ENCODE measurements around the gene KBTBD13.

KBTBD13 gene

GRCh38 chr15:65081270-65081669 lies 4.7 kb downstream of the KBTBD13 start:
- Histone ChIP-seq H3K4me1 (ENCODE audit: insufficient read depth, low read length) (peaks cover 40% of the 10 kb centered on the region), H2AFZ (ENCODE audit: low read depth, low read length) (no peak overlapping the region), H3K27me3 (ENCODE audit: insufficient read depth, low read length) (no peaks in the 10 kb centered on the region), H3K9me3 (ENCODE audit: low read length) (peaks cover 3% of the 10 kb centered on the region), H3K4me3 (ENCODE audit: low read length) (no peak overlapping the region), H3K36me3 (ENCODE audit: insufficient read depth, low read length) (no peaks in the 10 kb centered on the region)

GRCh38 chr15:65081758-65082157 lies 5.2 kb downstream of the KBTBD13 start:
- no peaks in the 10 kb centered on the region for H3K36me3 ChIP-seq (ENCODE audit: insufficient read depth, low read length)
- no peaks in the 10 kb centered on the region for H3K27me3 ChIP-seq (ENCODE audit: insufficient read depth, low read length)
- peaks cover 40% of the 10 kb centered on the region for H3K4me1 ChIP-seq (ENCODE audit: insufficient read depth, low read length)
- no peak overlapping the region for H3K4me3 ChIP-seq (ENCODE audit: low read length)
- H2AFZ ChIP-seq (ENCODE audit: low read depth, low read length): no peak overlapping the region
- peaks cover 3% of the 10 kb centered on the region for H3K9me3 ChIP-seq (ENCODE audit: low read length)

GRCh38 chr15:65082303-65082953 lies 5.9 kb downstream of the KBTBD13 start:
- no peak overlapping the region for H3K4me3 ChIP-seq (ENCODE audit: low read length)
- no peaks in the 10 kb centered on the region for H3K36me3 ChIP-seq (ENCODE audit: insufficient read depth, low read length)
- H2AFZ ChIP-seq (ENCODE audit: low read depth, low read length): no peak overlapping the region
- peaks cover 3% of the 10 kb centered on the region for H3K9me3 ChIP-seq (ENCODE audit: low read length)
- peaks cover 40% of the 10 kb centered on the region for H3K4me1 ChIP-seq (ENCODE audit: insufficient read depth, low read length)
- H3K27me3 ChIP-seq (ENCODE audit: insufficient read depth, low read length): no peaks in the 10 kb centered on the region

GRCh38 chr15:65083262-65083701 lies 6.7 kb downstream of the KBTBD13 start:
- H3K9me3 ChIP-seq (ENCODE audit: low read length): no peaks in the 10 kb centered on the region
- no peak overlapping the region for H3K4me3 ChIP-seq (ENCODE audit: low read length)
- no peak overlapping the region for H2AFZ ChIP-seq (ENCODE audit: low read depth, low read length)
- H3K27me3 ChIP-seq (ENCODE audit: insufficient read depth, low read length): no peaks in the 10 kb centered on the region
- H3K36me3 ChIP-seq (ENCODE audit: insufficient read depth, low read length): no peaks in the 10 kb centered on the region
- peaks cover 40% of the 10 kb centered on the region for H3K4me1 ChIP-seq (ENCODE audit: insufficient read depth, low read length)

- no peaks in the 10 kb centered on the region for H3K27me3 ChIP-seq (ENCODE audit: insufficient read depth, low read length)
- peaks cover 45% of the 10 kb centered on the region for H3K4me1 ChIP-seq (ENCODE audit: insufficient read depth, low read length)
- no peaks in the 10 kb centered on the region for H3K36me3 ChIP-seq (ENCODE audit: insufficient read depth, low read length)
- no peak overlapping the region for H2AFZ ChIP-seq (ENCODE audit: low read depth, low read length)
- no peaks in the 10 kb centered on the region for H3K9me3 ChIP-seq (ENCODE audit: low read length)
- H3K4me3 ChIP-seq (ENCODE audit: low read length): no peak overlapping the region
Observed at GRCh38 chr15:65084500-65085206, 8.1 kb downstream of the KBTBD13 start.

GRCh38 chr15:65085207-65085753 lies 8.7 kb downstream of the KBTBD13 start:
- Histone ChIP-seq H3K4me3 (ENCODE audit: low read length) (no peak overlapping the region), H3K36me3 (ENCODE audit: insufficient read depth, low read length) (no peaks in the 10 kb centered on the region), H3K9me3 (ENCODE audit: low read length) (no peaks in the 10 kb centered on the region), H2AFZ (ENCODE audit: low read depth, low read length) (no peak overlapping the region), H3K27me3 (ENCODE audit: insufficient read depth, low read length) (no peaks in the 10 kb centered on the region), H3K4me1 (ENCODE audit: insufficient read depth, low read length) (peaks cover 45% of the 10 kb centered on the region)

GRCh38 chr15:65085990-65086679 lies 9.6 kb downstream of the KBTBD13 start:
- Histone ChIP-seq H3K36me3 (ENCODE audit: insufficient read depth, low read length) (no peaks in the 10 kb centered on the region), H3K4me1 (ENCODE audit: insufficient read depth, low read length) (peaks cover 45% of the 10 kb centered on the region), H2AFZ (ENCODE audit: low read depth, low read length) (no peak overlapping the region), H3K9me3 (ENCODE audit: low read length) (no peaks in the 10 kb centered on the region), H3K4me3 (ENCODE audit: low read length) (no peak overlapping the region), H3K27me3 (ENCODE audit: insufficient read depth, low read length) (no peaks in the 10 kb centered on the region)

- H3K4me3 ChIP-seq (ENCODE audit: low read length): no peak overlapping the region
- no peak overlapping the region for H2AFZ ChIP-seq (ENCODE audit: low read depth, low read length)
- H3K36me3 ChIP-seq (ENCODE audit: insufficient read depth, low read length): no peaks in the 10 kb centered on the region
- peaks cover 45% of the 10 kb centered on the region for H3K4me1 ChIP-seq (ENCODE audit: insufficient read depth, low read length)
- no peaks in the 10 kb centered on the region for H3K27me3 ChIP-seq (ENCODE audit: insufficient read depth, low read length)
- H3K9me3 ChIP-seq (ENCODE audit: low read length): no peaks in the 10 kb centered on the region
Observed at GRCh38 chr15:65086680-65087111, 10.2 kb downstream of the KBTBD13 start.

GRCh38 chr15:65087411-65087810 lies 10.9 kb downstream of the KBTBD13 start:
- peaks cover 38% of the 10 kb centered on the region for H3K4me1 ChIP-seq (ENCODE audit: insufficient read depth, low read length)
- H2AFZ ChIP-seq (ENCODE audit: low read depth, low read length): no peak overlapping the region
- no peak overlapping the region for H3K4me3 ChIP-seq (ENCODE audit: low read length)
- H3K36me3 ChIP-seq (ENCODE audit: insufficient read depth, low read length): no peaks in the 10 kb centered on the region
- no peaks in the 10 kb centered on the region for H3K27me3 ChIP-seq (ENCODE audit: insufficient read depth, low read length)
- H3K9me3 ChIP-seq (ENCODE audit: low read length): no peaks in the 10 kb centered on the region

- no peak overlapping the region for H2AFZ ChIP-seq (ENCODE audit: low read depth, low read length)
Observed at GRCh38 chr15:65087873-65088642, 11.5 kb downstream of the KBTBD13 start.

GRCh38 chr15:65088643-65089021 lies 12.1 kb downstream of the KBTBD13 start:
- Histone ChIP-seq H3K36me3 (ENCODE audit: insufficient read depth, low read length) (no peaks in the 10 kb centered on the region), H3K4me1 (ENCODE audit: insufficient read depth, low read length) (peaks cover 26% of the 10 kb centered on the region), H3K27me3 (ENCODE audit: insufficient read depth, low read length) (no peaks in the 10 kb centered on the region), H3K9me3 (ENCODE audit: low read length) (no peaks in the 10 kb centered on the region), H2AFZ (ENCODE audit: low read depth, low read length) (no peak overlapping the region), H3K4me3 (ENCODE audit: low read length) (no peak overlapping the region)

More at GRCh38 chr15:65087873-65088642, 11.5 kb downstream of the KBTBD13 start:
- Histone ChIP-seq H3K27me3 (ENCODE audit: insufficient read depth, low read length) (no peaks in the 10 kb centered on the region), H3K36me3 (ENCODE audit: insufficient read depth, low read length) (no peaks in the 10 kb centered on the region), H3K9me3 (ENCODE audit: low read length) (no peaks in the 10 kb centered on the region), H3K4me3 (ENCODE audit: low read length) (no peak overlapping the region), H3K4me1 (ENCODE audit: insufficient read depth, low read length) (peaks cover 31% of the 10 kb centered on the region)

GRCh38 chr15:65089206-65089824 lies 12.8 kb downstream of the KBTBD13 start:
- Histone ChIP-seq H3K9me3 (ENCODE audit: low read length) (no peaks in the 10 kb centered on the region), H3K4me1 (ENCODE audit: insufficient read depth, low read length) (peaks cover 19% of the 10 kb centered on the region), H3K4me3 (ENCODE audit: low read length) (no peak overlapping the region), H2AFZ (ENCODE audit: low read depth, low read length) (no peak overlapping the region), H3K36me3 (ENCODE audit: insufficient read depth, low read length) (no peaks in the 10 kb centered on the region), H3K27me3 (ENCODE audit: insufficient read depth, low read length) (no peaks in the 10 kb centered on the region)

All from neuron (in vitro differentiated cells).